GM10847 (cell line): ENCODE results near the gene PCCA.

Experiments
- POLR2A ChIP-seq: IDR thresholded peaks from 2 replicates; pipeline ENCODE4 v1.6.1; 2011; ENCODE audit not compliant: insufficient read length; ENCODE audit errors: extremely low read depth

Gene PCCA

GRCh38 chr13:100389617-100390016 lies 300.7 kb downstream of the PCCA start:
- no peak for TF ChIP-seq POLR2A

DNA sequence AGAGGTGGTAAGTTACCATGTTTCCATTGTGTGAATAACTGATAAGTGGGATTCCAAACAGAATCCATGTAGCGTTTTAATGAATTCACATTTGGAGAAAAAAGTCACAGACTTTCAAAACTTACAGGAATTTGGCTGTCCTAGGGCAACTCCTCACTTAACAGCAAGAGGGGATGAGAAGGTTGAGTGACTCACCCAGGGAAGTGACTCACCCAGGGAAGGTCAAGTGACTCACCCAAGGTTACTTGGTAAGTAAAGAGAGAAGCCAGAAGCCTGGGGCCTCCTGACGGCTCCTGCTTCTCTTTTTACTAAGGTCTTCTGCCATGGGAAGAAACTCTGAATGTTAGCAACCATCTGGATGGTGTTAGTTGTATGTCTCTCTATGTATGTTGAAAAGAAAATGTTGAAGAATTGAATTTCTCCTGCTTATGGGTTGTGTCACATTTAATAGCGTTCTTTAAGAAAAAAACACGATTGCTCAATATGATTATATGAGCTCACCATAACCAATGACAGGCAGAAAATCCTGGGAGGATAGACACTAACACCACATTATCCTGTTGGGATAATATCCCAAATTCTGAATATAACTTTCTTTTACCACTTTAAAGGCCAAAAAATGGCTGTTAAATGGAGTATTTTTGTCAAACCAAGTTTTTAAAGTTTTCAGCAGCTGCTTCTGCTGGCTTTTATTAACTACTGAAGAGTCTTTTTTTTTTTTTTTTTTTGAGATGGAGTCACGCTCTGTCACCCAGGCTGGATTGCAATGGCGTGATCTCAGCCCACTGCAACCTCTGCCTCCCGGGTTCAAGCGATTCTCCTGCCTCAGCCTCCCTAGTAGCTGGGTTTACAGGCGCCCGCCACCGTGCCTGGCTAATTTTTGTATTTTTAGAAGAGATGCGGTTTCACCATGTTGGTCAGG lies 304.1 kb downstream of the PCCA start:
- no peak for TF ChIP-seq POLR2A

DNA sequence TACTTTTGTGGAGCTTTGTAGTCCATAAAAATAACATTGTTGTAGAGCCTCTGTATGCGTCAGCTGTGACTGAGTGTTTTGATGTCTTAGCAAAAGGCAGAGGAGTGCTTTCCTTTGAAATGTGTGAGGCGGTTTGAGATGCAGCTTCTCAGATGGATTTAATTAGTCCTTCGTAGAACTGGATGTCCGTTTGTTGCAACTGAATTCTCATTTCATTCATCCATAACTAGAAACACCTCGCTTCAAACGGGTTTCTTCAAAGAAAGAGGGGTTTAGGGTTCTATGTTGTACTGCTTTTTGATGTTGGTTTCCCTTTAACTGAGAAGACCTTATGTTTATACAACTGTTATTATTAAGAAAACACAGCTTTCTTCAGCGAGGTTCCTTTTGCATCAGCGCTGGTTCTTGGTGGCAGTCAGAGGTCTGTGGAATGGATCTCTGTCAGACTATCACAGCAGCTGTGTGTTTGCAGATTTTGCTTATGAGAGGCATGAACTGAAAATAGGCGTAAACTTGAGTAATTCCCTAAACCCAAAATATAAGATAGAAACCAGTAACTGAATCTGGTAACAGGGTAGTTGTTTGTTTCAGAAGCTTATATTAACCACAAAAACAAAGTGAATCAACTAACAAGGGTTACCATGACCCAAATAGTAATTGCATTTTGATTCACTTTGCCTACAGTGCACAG lies 305.3 kb downstream of the PCCA start:
- TF ChIP-seq POLR2A, result no peak

GRCh38 chr13:100395698-100396373 lies 306.9 kb downstream of the PCCA start:
- TF ChIP-seq POLR2A, result no peak

DNA sequence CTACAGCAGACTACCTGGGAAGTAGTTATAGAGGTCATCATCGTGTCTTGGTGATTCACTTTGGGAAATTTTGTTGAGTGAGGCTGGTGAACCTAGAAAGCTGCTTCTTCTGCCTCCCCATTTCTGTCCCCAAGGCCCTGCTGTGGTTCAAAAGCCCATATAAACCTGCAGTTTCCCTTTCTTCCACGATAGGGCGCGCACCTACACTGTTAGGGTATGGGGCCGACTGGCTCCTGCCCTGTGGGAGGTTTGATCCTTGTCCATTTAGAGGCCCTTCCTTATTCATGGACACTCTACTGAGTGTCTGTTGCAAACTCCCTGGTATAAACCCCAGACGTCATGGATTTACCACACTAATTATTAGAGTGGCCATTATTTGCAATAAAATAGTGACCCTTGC lies 307.9 kb downstream of the PCCA start:
- no peak for TF ChIP-seq POLR2A

GRCh38 chr13:100397627-100398026 lies 308.7 kb downstream of the PCCA start:
- TF ChIP-seq POLR2A, result no peak

- no peak for TF ChIP-seq POLR2A
Observed at GRCh38 chr13:100398360-100398759, 309.5 kb downstream of the PCCA start.

- no peak for TF ChIP-seq POLR2A
Observed at GRCh38 chr13:100399455-100399854, 310.6 kb downstream of the PCCA start.

- no peak for TF ChIP-seq POLR2A
Observed at GRCh38 chr13:100403675-100404074, 314.8 kb downstream of the PCCA start.

GRCh38 chr13:100409132-100409531 lies 320.2 kb downstream of the PCCA start:
- no peak for TF ChIP-seq POLR2A

DNA sequence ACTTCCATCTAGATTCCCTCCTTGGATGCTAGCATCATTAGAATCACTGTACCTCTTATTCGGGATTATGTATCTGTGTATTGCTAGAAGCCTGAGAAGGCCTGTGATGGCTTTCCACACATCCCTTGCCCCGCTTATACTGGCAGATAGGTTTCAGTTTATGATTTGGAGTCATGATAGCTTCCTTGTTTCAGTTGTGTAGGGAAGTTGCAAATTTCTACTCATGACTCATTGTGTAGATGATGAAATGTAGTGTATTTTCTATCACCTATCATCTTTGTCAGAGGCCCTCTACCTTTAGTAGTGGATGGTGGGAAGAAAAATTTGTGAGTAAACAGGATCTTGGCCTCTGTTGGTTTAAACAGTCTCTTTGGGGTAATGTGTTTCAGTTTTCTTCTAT lies 334.5 kb downstream of the PCCA start:
- no peak for TF ChIP-seq POLR2A

GRCh38 chr13:100428986-100429385 lies 340.1 kb downstream of the PCCA start:
- TF ChIP-seq POLR2A, result no peak

DNA sequence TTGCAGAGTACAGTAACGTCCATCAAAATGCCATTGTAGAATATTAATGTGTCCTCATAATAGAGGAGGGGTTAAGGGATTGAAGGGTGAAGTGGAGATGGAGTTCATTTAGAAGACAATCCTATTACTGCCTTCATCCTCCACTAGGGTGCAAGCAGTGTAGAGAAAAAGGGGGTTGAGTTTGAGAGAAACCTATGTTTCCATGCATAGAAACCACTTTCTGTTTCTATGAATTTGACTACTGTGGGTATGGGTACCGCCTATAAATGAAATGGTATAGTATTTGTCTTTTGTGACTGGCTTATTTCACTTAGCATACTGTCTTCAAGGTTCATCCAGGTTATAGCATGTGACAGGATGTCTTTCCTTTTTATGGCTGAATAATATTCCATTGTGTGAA lies 343.7 kb downstream of the PCCA start:
- TF ChIP-seq POLR2A, result no peak

- no peak for TF ChIP-seq POLR2A
Observed at GRCh38 chr13:100433475-100433874, 344.6 kb downstream of the PCCA start.

GRCh38 chr13:100434010-100434763 lies 345.3 kb downstream of the PCCA start:
- no peak for TF ChIP-seq POLR2A
